8988T (cell line): Measurements from ENCODE around the gene HOXA13.

Experiments
- DNase-seq: peaks from one replicate; pipeline ENCODE4 v3.0.0; 2011

The HOXA13 gene

GRCh38 chr7:27205325-27206280 is 5.7 kb upstream of the HOXA13 start:
- no peak for DNase-seq

GRCh38 chr7:27204851-27205322 is 5.0 kb upstream of the HOXA13 start:
- DNase-seq = no peak

- no peak for DNase-seq
Observed at GRCh38 chr7:27203964-27204594, 4.2 kb upstream of the HOXA13 start.

GRCh38 chr7:27203365-27203953 is 3.6 kb upstream of the HOXA13 start:
- no peak for DNase-seq

GRCh38 chr7:27202862-27203134 is 2.9 kb upstream of the HOXA13 start:
- no peak for DNase-seq

GRCh38 chr7:27202018-27202861 is 2.3 kb upstream of the HOXA13 start:
- no peak for DNase-seq

- DNase-seq = no peak
Observed at GRCh38 chr7:27201580-27202017, 1.7 kb upstream of the HOXA13 start.

- DNase-seq = no peak
Observed at GRCh38 chr7:27200761-27201579, 1.1 kb upstream of the HOXA13 start.

DNA sequence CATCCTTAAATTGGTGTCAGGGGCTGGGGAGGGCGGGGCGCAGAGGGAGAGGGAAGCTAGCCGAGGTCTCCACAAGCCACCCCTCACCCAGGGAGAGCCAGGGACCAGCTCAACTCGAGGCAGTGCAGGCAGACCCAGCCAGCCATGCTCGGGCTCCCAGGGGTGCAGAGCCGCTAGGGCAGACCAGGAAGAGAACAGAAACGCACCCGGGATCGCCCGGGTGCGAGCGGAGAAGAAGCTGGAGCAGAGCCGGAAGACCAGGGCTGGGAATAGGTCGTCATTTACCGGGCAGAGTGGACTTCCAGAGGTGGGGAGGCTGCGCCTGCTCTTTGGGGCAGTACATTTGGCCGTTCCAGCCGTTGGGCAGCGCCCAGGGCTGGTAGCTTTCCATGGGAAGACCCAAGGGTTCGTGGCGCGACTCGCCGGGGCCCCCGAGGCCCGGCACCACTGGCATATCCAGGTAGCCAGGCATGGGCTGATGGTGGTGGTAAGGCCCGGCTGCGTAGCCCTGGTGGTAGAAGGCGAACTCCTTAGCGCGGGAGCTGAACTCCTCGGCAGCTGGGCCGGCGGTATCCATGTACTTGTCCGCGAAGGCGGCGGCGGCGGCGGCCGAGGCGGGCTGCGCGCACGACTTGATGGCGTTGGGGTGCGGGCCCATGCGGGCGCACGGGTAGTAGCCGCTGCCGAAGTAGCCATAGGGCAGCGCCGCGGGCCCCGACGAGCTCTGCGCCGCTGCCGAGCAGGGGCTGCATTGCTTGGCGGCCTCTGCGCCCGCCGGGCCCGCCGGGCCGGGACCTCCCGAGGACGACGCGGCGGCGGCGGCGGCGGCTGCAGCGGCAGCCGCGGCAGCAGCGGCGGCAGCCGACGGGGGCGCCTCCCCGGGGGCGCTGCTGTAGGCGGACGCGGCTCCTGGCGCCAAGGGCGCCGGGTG is 755 bp downstream of the HOXA13 start:
- no peak for DNase-seq

DNA sequence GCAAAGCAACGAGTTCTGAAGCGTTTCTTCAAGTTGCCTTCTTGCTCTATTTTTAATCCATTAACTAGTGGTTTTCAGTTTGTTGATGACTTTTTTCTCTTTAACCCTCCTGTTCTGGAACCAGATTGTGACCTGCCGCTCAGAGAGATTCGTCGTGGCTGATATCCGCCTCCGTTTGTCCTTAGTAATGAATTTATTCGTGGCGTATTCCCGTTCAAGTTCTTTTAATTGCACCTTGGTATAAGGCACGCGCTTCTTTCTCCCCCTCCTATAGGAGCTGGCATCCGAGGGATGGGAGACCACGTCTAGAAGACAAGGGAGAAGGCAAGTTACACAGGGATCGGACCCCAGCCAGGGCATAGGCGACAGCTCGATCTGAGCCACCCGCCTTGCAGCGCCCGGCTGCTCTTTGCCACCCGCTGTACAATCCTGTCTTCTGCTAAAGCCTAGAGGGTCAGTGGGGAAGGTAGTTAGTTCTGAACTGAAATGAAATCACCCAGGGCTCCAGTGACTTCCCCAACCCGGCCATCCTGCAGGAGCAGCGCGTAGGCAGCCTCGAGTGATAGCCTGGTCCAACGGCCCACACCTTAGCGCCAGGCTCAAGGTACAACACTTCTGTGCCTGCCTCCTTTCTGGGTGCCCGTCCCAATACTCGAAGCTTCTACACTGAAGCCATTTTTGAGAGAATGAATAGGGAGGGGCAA is 1.6 kb downstream of the HOXA13 start:
- DNase-seq = no peak

GRCh38 chr7:27197137-27198042 is 2.5 kb downstream of the HOXA13 start:
- no peak for DNase-seq

- DNase-seq = no peak
Observed at GRCh38 chr7:27196287-27196767, 3.6 kb downstream of the HOXA13 start.

GRCh38 chr7:27194686-27195379 is 5.1 kb downstream of the HOXA13 start:
- no peak for DNase-seq

GRCh38 chr7:27194002-27194352 is 5.9 kb downstream of the HOXA13 start:
- no peak for DNase-seq

DNA sequence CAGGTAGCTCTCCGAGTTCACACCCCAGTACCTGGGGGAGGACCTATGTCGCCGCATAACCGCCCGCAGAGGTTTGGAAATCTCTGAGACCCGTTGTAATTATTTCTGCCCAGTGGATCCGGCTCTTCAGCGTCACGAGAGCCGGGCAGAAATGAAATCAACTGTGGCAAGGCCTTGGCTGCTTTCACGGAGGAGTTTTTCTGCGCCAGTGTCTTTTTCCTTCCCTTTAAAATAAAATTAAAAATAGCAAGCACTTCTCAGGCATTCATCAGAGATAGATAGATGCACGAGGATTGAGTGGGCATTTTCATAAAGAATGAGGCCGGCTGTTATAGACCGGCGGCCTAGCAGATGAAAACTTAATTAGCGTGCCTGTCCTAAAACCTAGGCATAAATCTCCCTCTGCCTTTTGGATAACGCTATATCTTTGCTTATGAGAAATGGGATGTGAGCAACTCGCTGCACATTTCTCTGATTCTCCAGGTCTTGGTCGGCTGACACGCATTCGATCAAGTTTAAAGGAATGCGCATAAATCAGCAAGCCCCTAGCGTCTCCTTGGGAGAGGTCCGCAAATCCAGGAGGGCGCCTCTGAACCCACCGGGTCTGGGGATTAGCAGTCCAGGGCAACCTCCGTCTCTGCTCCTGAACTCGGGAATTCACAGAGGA is 6.4 kb downstream of the HOXA13 start:
- no peak for DNase-seq

- DNase-seq = no peak
Observed at GRCh38 chr7:27192546-27193334, 7.2 kb downstream of the HOXA13 start.
